ENCODE data around the gene PCDHA6. TPM values are rescaled to one million over a fixed set of nuclear protein-coding genes. Genes with fewer than 3 reads are reported as not detected.

The PCDHA6 gene
- total RNA-seq, 1 donor = 0.22 TPM

DNA sequence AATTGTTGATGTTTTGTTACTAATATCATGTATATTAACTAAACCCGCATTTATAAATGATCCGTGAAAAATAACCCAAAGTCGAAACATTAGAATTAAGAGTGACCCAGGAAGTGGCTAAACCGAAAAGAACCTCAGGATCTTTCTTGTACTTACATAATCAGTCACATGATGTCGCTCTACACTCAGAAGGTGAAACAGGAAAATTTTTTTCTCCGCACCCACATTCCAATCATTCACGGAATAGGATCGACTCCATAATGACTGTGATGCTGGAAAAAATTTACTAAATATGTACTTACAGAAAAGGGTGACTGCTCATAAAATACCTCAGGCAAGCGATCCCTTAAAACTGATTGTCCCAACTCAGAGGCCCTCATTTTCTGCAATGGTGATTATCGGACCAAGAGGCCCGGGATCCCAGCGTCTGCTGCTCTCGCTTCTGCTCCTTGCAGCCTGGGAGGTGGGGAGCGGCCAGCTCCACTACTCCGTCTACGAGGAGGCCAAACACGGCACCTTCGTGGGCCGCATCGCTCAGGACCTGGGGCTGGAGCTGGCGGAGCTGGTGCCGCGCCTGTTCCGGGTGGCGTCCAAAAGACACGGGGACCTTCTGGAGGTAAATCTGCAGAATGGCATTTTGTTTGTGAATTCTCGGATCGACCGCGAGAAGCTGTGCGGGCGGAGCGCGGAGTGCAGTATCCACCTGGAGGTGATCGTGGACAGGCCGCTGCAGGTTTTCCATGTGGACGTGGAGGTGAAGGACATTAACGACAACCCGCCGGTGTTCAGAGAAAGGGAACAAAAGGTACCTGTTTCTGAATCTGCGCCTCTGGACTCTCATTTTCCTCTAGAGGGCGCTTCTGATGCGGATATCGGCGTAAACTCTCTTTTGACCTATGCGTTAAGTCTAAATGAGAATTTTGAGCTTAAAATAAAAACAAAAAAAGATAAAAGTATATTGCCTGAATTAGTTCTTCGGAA, 47.6 kb downstream of the PCDHA6 start, which contains the start of gene PCDHA12:
TSS of gene PCDHA12 (plus strand) at position 224 of the 981 bp plus-strand sequence. CDS start at position 389, 165 bp downstream.

Other genes with a start within 250 kb of the PCDHA6 start
- 0.14 and 0.40 TPM in 2 replicates for gene CD14, start 194.8 kb upstream of the PCDHA6 start, total RNA-seq
- 21.3 and 49.0 TPM in 2 replicates for gene TMCO6, start 188.5 kb upstream of the PCDHA6 start, total RNA-seq
- gene NDUFA2, start 180.3 kb upstream of the PCDHA6 start, total RNA-seq = 30.3 and 31.0 TPM in 2 replicates
- gene IK, start 180.1 kb upstream of the PCDHA6 start, total RNA-seq = 105 and 117 TPM in 2 replicates
- gene WDR55, start 163.1 kb upstream of the PCDHA6 start, total RNA-seq = 25.3 and 26.6 TPM in 2 replicates
- 0.43 and 0.53 TPM in 2 replicates for gene DND1, start 154.4 kb upstream of the PCDHA6 start, total RNA-seq
- gene HARS1, start 136.6 kb upstream of the PCDHA6 start, total RNA-seq = 72.0 and 73.0 TPM in 2 replicates
- gene HARS2, start 136.5 kb upstream of the PCDHA6 start, total RNA-seq = 33.2 and 34.8 TPM in 2 replicates
- 33.0 and 40.3 TPM in 2 replicates for gene ZMAT2, start 127.5 kb upstream of the PCDHA6 start, total RNA-seq
- not detected in 2 replicates for gene PCDHA1, start 41.8 kb upstream of the PCDHA6 start, total RNA-seq
- under 0.01 TPM in 1 of 2 replicates, not detected in the other for gene PCDHA2, start 33.1 kb upstream of the PCDHA6 start, total RNA-seq
- 0.13 and 0.14 TPM in 2 replicates for gene PCDHA3, start 26.9 kb upstream of the PCDHA6 start, total RNA-seq
- gene PCDHA4, start 20.9 kb upstream of the PCDHA6 start, total RNA-seq = 0.22 and 0.27 TPM in 2 replicates
- under 0.01 and 0.07 TPM in 2 replicates for gene PCDHA5, start 6.3 kb upstream of the PCDHA6 start, total RNA-seq
- gene PCDHA7, start 6.3 kb downstream of the PCDHA6 start, total RNA-seq = 0.07 and 0.40 TPM in 2 replicates
- gene PCDHA8, start 13.2 kb downstream of the PCDHA6 start, total RNA-seq = under 0.01 TPM in 2 replicates
- gene PCDHA9, start 20.4 kb downstream of the PCDHA6 start, total RNA-seq = under 0.01 and 0.07 TPM in 2 replicates
- gene PCDHA10, start 27.9 kb downstream of the PCDHA6 start, total RNA-seq = 0.07 and 0.27 TPM in 2 replicates
- under 0.01 TPM in 1 of 2 replicates, not detected in the other for gene PCDHA11, start 41.0 kb downstream of the PCDHA6 start, total RNA-seq
- under 0.01 TPM in 1 of 2 replicates, not detected in the other for gene PCDHA12, start 47.3 kb downstream of the PCDHA6 start, total RNA-seq
- gene PCDHA13, start 54.2 kb downstream of the PCDHA6 start, total RNA-seq = not detected in 2 replicates
- gene PCDHAC1, start 98.3 kb downstream of the PCDHA6 start, total RNA-seq = under 0.01 TPM in 1 of 2 replicates, not detected in the other
- gene PCDHAC2, start 138.5 kb downstream of the PCDHA6 start, total RNA-seq = 1.8 and 3.3 TPM in 2 replicates
- gene PCDHB1, start 223.4 kb downstream of the PCDHA6 start, total RNA-seq = not detected in 2 replicates

Measured in thoracic aorta endothelial cell (primary cell).